Keratinocyte (primary cell): ENCODE data around the gene TMEM132D. TPM values are rescaled to one million over a fixed set of nuclear protein-coding genes. Genes with fewer than 3 reads are reported as not detected.

Source experiments
- DNase-seq: peaks from one replicate; pipeline ENCODE4 v3.0.0-alpha.2; 2011; ENCODE audit warnings: low read depth, missing footprints, low spot score
- FAIRE-seq: peaks from 2 replicates; lab custom pipeline; 2011; peaks lifted over from hg19 to GRCh38; lab: Jason Lieb, UNC
- H2AFZ ChIP-seq: 2 replicates; pipeline ENCODE4 v1.6.0; 2012; ENCODE audit warnings: low read length, control low read depth, inconsistent platforms; ENCODE audit not compliant: control insufficient read depth
- H3K27ac ChIP-seq: 2 replicates; pipeline ENCODE4 v1.5.1; 2011; ENCODE audit warnings: low read length; ENCODE audit not compliant: control insufficient read depth, insufficient read depth
- H3K27me3 ChIP-seq: 3 replicates; pipeline ENCODE4 v1.6.0; 2011; ENCODE audit warnings: low read length; ENCODE audit not compliant: control insufficient read depth, insufficient read depth; ENCODE audit errors: extremely low read depth
- H3K36me3 ChIP-seq, 2 experiments: 2 replicates in 1 of 2; 3 replicates in 1 of 2; pipeline ENCODE4 v1.5.1; 2011; ENCODE audit warnings: low read length in 2 of 2, mild to moderate bottlenecking in 1 of 2; ENCODE audit not compliant: control insufficient read depth in 2 of 2, insufficient read depth in 2 of 2; ENCODE audit errors: extremely low read depth in 1 of 2
- H3K4me1 ChIP-seq: 3 replicates; pipeline ENCODE4 v1.5.1; 2011; ENCODE audit warnings: low read length; ENCODE audit not compliant: control insufficient read depth, insufficient read depth; ENCODE audit errors: extremely low read depth
- H3K4me2 ChIP-seq: 3 replicates; pipeline ENCODE4 v1.6.0; 2011; ENCODE audit warnings: low read depth, low read length; ENCODE audit not compliant: control insufficient read depth, insufficient read depth; ENCODE audit errors: extremely low read depth
- H3K4me3 ChIP-seq, 3 experiments: fragments of 200-600 bp in 1 of 3; sonication (generic) in 1 of 3; 2 replicates in 2 of 3; 3 replicates in 1 of 3; pipeline ENCODE4 v1.5.1; 2011 to 2016; ENCODE audit warnings: low read length in 3 of 3, mild to moderate bottlenecking in 3 of 3, control low read depth in 2 of 3, inconsistent platforms in 1 of 3, low read depth in 1 of 3, mixed read lengths in 1 of 3, mixed run types in 1 of 3, moderate library complexity in 1 of 3; ENCODE audit not compliant: control insufficient read depth in 2 of 3, insufficient read depth in 2 of 3; ENCODE audit errors: extremely low read depth in 1 of 3
- H3K79me2 ChIP-seq: 2 replicates; pipeline ENCODE4 v1.6.0; 2012; ENCODE audit warnings: low read length; ENCODE audit not compliant: control insufficient read depth, insufficient read depth
- H3K9ac ChIP-seq: 3 replicates; pipeline ENCODE4 v1.6.0; 2011; ENCODE audit warnings: low read length; ENCODE audit not compliant: control insufficient read depth, insufficient read depth; ENCODE audit errors: extremely low read depth
- H3K9me1 ChIP-seq: 3 replicates; pipeline ENCODE4 v1.6.0; 2011; ENCODE audit warnings: low read length; ENCODE audit not compliant: control insufficient read depth, insufficient read depth; ENCODE audit errors: extremely low read depth
- H3K9me3 ChIP-seq: 2 replicates; pipeline ENCODE4 v1.5.1; 2012; ENCODE audit warnings: low read depth, low read length; ENCODE audit not compliant: control insufficient read depth
- H4K20me1 ChIP-seq: 3 replicates; pipeline ENCODE4 v1.6.0; 2011; ENCODE audit warnings: low read length; ENCODE audit not compliant: control insufficient read depth, insufficient read depth; ENCODE audit errors: extremely low read depth
- CTCF ChIP-seq, 3 experiments: IDR thresholded peaks in 1 of 3; conservative IDR thresholded peaks in 1 of 3; optimal IDR thresholded peaks in 1 of 3; 2 replicates in 2 of 3; 3 replicates in 1 of 3; pipeline versions ENCODE3 to v1.5.1; 2011; ENCODE audit warnings: low read length in 3 of 3, mild to moderate bottlenecking in 3 of 3, moderate library complexity in 2 of 3, control low read depth in 1 of 3, inconsistent platforms in 1 of 3; ENCODE audit not compliant: insufficient read depth in 2 of 3; ENCODE audit errors: extremely low read depth in 1 of 3
- EZH2 ChIP-seq: IDR thresholded peaks from one replicate; pipeline ENCODE4 v1.6.1; 2012; ENCODE audit warnings: inconsistent platforms, mild to moderate bottlenecking, low read length, moderate library complexity
- dilution Hi-C: fragments of 300-500 bp; cut with MboI; formaldehyde crosslinking; loops from one replicate; pipeline ENCODE4 v1.7.0; 2020; ENCODE audit warnings: low sequenced_read_pairs; ENCODE audit not compliant: extremely low pct_ligation_motif_present
- polyA plus RNA-seq, 5 experiments: library from polyadenylated mRNA; depleted of rRNA in 3 of 5; stranded (reverse) in 3 of 5; stranded (forward) in 1 of 5; unstranded in 1 of 5; fragments of >200 nt; gene quantifications; 1 replicate in 1 of 5; 2 replicates in 3 of 5; 3 replicates in 1 of 5; pipeline versions ENCODE4 v1.2.1 to v1.2.3, GENCODE V29; 2011 to 2012; ENCODE audit warnings: missing spikeins in 2 of 5, low read depth in 1 of 5, low replicate concordance in 1 of 5

Gene TMEM132D
- polyA plus RNA-seq, 1 donor (not counting 4 experiments of a cell fraction or from before 2014, with no cell fraction given) = not detected

- TF ChIP-seq CTCF (optimal IDR thresholded peaks at IDR 0.05 in 1 of 3, IDR thresholded peaks at IDR 0.05 in 1 of 3, conservative IDR thresholded peaks at IDR 0.05 in 1 of 3; ENCODE audit: extremely low read depth in 1 of 3, insufficient read depth in 2 of 3, low read length in 3 of 3) = no peak
- TF ChIP-seq EZH2 = no peak
- no peaks in the 10 kb centered on the region for H3K79me2 ChIP-seq
- H3K9ac ChIP-seq = no peak overlapping the region
- H2AFZ ChIP-seq = no peak overlapping the region
- DNase-seq (no peak), FAIRE-seq (no peak)
- H3K27me3 ChIP-seq = no peaks in the 10 kb centered on the region
- no peak overlapping the region for H3K4me2 ChIP-seq
- no peaks in the 10 kb centered on the region for H3K4me1 ChIP-seq
- dilution Hi-C loops = no loop called here
- H4K20me1 ChIP-seq = no peaks in the 10 kb centered on the region
- H3K9me1 ChIP-seq = no peaks in the 10 kb centered on the region
- no peaks in the 10 kb centered on the region for H3K36me3 ChIP-seq
- H3K27ac ChIP-seq = no peak overlapping the region
- H3K9me3 ChIP-seq = peaks cover 5% of the 10 kb centered on the region
- no peak overlapping the region for H3K4me3 ChIP-seq
Observed at GRCh38 chr12:129115558-129115957, 788.3 kb downstream of the TMEM132D start.

GRCh38 chr12:129110575-129110974 is 793.2 kb downstream of the TMEM132D start:
- no peaks in the 10 kb centered on the region for H3K27me3 ChIP-seq
- no peak overlapping the region for H3K9ac ChIP-seq
- DNase-seq (no peak), FAIRE-seq (no peak)
- TF ChIP-seq CTCF (optimal IDR thresholded peaks at IDR 0.05 in 1 of 3, IDR thresholded peaks at IDR 0.05 in 1 of 3, conservative IDR thresholded peaks at IDR 0.05 in 1 of 3; ENCODE audit: extremely low read depth in 1 of 3, insufficient read depth in 2 of 3, low read length in 3 of 3) = no peak
- TF ChIP-seq EZH2 = no peak
- no peaks in the 10 kb centered on the region for H3K79me2 ChIP-seq
- H4K20me1 ChIP-seq = no peaks in the 10 kb centered on the region
- dilution Hi-C loops = no loop called here
- no peaks in the 10 kb centered on the region for H3K9me1 ChIP-seq
- no peak overlapping the region for H3K4me3 ChIP-seq
- H3K27ac ChIP-seq = no peak overlapping the region
- H3K9me3 ChIP-seq = peaks cover 2% of the 10 kb centered on the region
- no peaks in the 10 kb centered on the region for H3K4me1 ChIP-seq
- no peak overlapping the region for H3K4me2 ChIP-seq
- H3K36me3 ChIP-seq = no peaks in the 10 kb centered on the region
- H2AFZ ChIP-seq = no peak overlapping the region
